Memory B cell (primary cell): Measurements from ENCODE around the gene ROR2.

Experiments used
- ATAC-seq: fragments of 150-1000 bp; cut with Tn5 transposase; 2 replicates; pipeline ENCODE4 v1.10.0; 2021; ENCODE audit warnings: low read depth, mild to moderate bottlenecking, moderate library complexity
- DNase-seq, 2 donors: peaks; one replicate each; pipeline ENCODE4 v3.0.0; 2022; ENCODE audit warnings: low spot score in 2 of 2
- H3K27ac Mint-ChIP-seq: one replicate; pipeline ENCODE4 v1.8.0; 2022; ENCODE audit warnings: mild to moderate bottlenecking, moderate library complexity, mixed read lengths
- H3K27me3 Mint-ChIP-seq: one replicate; pipeline ENCODE4 v1.8.0; 2022; ENCODE audit warnings: mixed read lengths
- H3K36me3 Mint-ChIP-seq: one replicate; pipeline ENCODE4 v1.8.0; 2022; ENCODE audit warnings: mild to moderate bottlenecking, mixed read lengths
- H3K4me1 Mint-ChIP-seq: one replicate; pipeline ENCODE4 v1.8.0; 2022; ENCODE audit warnings: mixed read lengths
- H3K4me3 Mint-ChIP-seq: one replicate; pipeline ENCODE4 v1.8.0; 2022; ENCODE audit warnings: mild to moderate bottlenecking, moderate library complexity, mixed read lengths
- H3K9me3 Mint-ChIP-seq: one replicate; pipeline ENCODE4 v1.8.0; 2022; ENCODE audit warnings: mixed read lengths

The ROR2 gene

DNA sequence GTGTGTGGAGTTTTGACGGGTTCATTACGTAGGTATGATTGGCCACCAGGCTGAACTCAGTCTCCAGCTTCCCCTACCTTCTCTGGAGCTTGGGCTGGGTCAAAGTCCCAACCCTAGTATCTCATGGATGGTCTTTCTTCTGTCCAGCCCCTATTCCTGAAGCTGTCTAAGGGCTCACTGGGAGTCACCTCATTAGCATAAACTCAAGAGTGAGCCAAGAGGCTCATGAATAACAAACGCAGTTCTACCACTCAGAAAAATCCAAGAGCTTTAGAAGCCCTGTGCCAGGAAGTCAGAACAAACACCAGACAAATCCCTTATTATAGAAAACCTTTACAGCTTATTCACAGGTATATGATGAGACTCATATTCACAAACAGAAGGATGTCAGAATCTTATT lies 346.1 kb downstream of the ROR2 start:
- ATAC-seq, result no peak
- peaks cover 20% of the 10 kb centered on the region for H3K27me3 Mint-ChIP-seq
- H3K4me1 Mint-ChIP-seq, result no peaks in the 10 kb centered on the region
- no peak for DNase-seq
- H3K36me3 Mint-ChIP-seq, result peaks cover 2% of the 10 kb centered on the region
- no peak overlapping the region for H3K27ac Mint-ChIP-seq
- peaks cover 3% of the 10 kb centered on the region for H3K9me3 Mint-ChIP-seq
- no peak overlapping the region for H3K4me3 Mint-ChIP-seq

DNA sequence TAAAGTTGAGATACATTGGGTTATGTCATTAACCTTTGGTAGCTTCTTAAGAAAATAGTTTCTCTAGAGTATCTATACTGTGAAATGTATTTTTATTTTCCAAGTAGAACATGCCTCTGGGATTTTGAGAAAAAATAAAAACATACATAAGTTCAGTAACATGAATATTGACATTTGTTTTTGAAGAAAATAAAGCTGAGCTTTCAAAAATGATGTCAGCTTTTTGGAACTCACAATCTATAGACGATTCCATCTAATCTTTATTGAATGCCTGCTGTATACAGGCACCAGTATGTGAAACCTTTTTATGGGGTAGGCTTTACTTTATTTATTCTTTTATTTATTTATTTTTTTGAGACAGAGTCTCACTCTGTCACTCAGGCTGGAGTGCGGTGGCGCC lies 350.5 kb downstream of the ROR2 start:
- H3K4me3 Mint-ChIP-seq, result no peak overlapping the region
- no peak overlapping the region for H3K27ac Mint-ChIP-seq
- peaks cover 3% of the 10 kb centered on the region for H3K9me3 Mint-ChIP-seq
- DNase-seq (no peak), ATAC-seq (no peak)
- H3K36me3 Mint-ChIP-seq, result peaks cover 2% of the 10 kb centered on the region
- H3K4me1 Mint-ChIP-seq, result no peaks in the 10 kb centered on the region
- peaks cover 18% of the 10 kb centered on the region for H3K27me3 Mint-ChIP-seq

DNA sequence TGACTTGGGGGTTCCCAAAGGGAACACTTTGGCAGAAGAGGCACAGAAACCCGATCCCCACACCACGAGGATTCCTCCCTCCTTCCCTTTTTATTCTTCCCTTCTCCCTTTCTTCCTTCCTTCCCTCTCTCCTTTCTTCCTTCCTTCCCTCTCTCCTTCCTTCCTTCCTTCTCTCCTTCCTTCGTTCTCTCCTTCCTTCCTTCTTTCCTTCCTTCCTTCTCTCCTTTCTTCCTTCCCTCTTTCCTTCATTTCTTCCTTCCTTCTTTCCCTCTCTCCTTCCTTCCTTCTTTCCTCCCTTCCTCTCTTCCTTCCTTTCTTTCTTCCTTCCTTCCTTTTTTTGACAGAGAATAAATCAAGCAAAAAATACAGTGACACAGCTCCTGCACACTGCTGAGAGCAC lies 358.4 kb downstream of the ROR2 start:
- Mint-ChIP-seq H3K36me3 (no peaks in the 10 kb centered on the region), H3K9me3 (peaks cover 1% of the 10 kb centered on the region), H3K4me1 (no peaks in the 10 kb centered on the region), H3K27ac (no peak overlapping the region), H3K27me3 (peaks cover 18% of the 10 kb centered on the region), H3K4me3 (no peak overlapping the region)
- no peak for DNase-seq
- ATAC-seq, result no peak

DNA sequence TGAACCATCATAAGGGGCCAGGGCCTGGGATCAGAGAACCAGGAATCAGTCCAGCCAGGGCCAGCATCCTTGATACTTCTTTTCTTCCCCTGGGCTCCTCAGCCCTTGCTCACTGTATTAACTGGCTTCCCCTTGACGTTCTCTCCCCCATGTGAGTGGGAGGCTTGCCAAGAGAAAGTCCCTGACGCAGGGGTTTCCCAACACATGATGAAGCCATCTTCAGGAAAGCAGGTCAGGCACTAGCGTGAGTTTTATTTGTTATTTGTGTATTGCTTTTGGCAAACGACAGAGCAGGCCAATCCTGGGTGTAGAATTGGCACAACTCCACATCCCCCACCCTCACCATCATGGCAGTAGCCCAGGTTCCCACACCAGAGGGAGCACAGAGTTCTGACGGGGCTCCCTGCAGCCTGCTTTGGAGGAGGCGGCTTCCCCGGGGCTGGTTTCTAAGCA lies 360.9 kb downstream of the ROR2 start:
- ATAC-seq (no peak), DNase-seq (no peak)
- no peaks in the 10 kb centered on the region for H3K4me1 Mint-ChIP-seq
- H3K4me3 Mint-ChIP-seq, result no peak overlapping the region
- H3K27ac Mint-ChIP-seq, result no peak overlapping the region
- peaks cover 1% of the 10 kb centered on the region for H3K9me3 Mint-ChIP-seq
- no peaks in the 10 kb centered on the region for H3K36me3 Mint-ChIP-seq
- H3K27me3 Mint-ChIP-seq, result peaks cover 16% of the 10 kb centered on the region

DNA sequence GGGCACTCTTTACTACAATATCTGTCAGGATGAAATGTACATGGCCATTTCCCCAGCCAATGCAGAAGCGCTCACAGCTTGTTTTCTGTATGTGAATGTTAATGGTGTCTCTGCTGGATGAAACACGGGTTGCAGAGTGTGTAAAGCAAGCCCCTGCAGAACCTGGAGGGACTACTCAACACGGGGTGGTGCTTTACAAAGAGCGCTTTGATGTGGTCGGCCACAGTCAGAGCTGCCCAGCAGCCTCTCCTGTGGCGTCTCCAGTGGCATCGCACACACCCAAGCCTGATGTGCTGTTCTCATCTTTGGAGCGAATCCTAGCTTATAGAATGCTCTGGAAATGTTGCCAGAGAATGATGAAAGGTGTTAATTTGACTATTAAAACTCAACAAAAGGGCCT lies 363.7 kb downstream of the ROR2 start:
- Mint-ChIP-seq H3K4me3 (no peak overlapping the region), H3K9me3 (peaks cover 2% of the 10 kb centered on the region), H3K27me3 (peaks cover 13% of the 10 kb centered on the region), H3K36me3 (no peaks in the 10 kb centered on the region), H3K4me1 (no peaks in the 10 kb centered on the region), H3K27ac (no peak overlapping the region)
- DNase-seq, result no peak
- no peak for ATAC-seq

DNA sequence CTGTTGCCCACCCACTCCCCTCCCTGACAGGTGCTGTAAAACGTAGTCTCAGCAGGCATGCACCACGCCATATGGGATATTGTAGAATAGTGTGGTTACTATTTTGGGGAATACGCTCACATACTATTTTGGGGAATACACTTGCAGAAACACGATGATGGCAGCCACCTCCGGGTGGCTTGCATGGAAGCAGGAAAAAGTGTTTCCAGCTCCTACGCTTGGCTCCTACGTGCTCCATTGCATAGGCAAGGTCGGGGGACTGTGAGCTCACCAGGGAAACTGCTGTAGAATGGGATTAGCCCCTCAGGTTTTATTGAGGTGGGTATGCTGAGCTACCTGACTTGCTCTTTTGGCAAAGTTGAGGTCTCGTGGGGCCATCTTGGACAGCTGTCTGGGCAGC lies 366.1 kb downstream of the ROR2 start:
- Mint-ChIP-seq H3K4me1 (no peaks in the 10 kb centered on the region), H3K4me3 (no peak overlapping the region), H3K27me3 (peaks cover 13% of the 10 kb centered on the region), H3K9me3 (peaks cover 2% of the 10 kb centered on the region), H3K36me3 (no peaks in the 10 kb centered on the region), H3K27ac (no peak overlapping the region)
- ATAC-seq (no peak), DNase-seq (no peak)

DNA sequence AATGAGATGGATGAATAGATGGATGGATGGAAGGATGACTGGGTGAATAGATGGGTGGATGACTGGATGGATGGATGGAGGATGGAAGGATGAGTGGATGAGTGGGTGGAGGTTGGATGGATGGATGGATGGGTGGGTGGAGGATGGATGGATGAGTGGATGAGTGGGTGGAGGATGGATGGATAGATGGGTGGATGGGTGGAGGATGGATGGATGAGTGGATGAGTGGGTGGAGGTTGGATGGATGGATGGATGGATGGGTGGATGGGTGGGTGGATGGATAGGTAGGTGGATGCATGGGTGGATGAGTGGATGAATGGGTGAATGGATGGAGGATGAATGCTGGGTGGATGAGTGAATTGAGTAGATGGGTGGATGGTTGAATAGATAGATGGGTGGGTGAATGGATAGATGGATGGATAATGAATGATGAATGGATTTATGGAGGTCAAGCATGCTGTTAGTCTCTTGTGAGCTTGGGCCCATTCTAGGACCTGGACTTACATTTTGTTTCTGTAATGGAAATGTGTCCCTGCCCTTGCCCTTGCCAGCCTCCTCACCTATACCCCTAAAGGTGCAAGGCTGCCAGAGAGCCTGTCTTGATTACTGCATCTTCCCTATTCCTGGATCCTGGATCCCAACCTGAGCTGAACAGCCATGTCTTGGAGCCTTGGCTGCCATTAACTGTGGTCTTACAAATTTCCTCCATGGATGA lies 366.7 kb downstream of the ROR2 start:
- Mint-ChIP-seq H3K4me3 (no peak overlapping the region), H3K27me3 (peaks cover 9% of the 10 kb centered on the region), H3K9me3 (peaks cover 2% of the 10 kb centered on the region), H3K27ac (no peak overlapping the region), H3K4me1 (no peaks in the 10 kb centered on the region), H3K36me3 (no peaks in the 10 kb centered on the region)
- no peak for DNase-seq
- no peak for ATAC-seq

DNA sequence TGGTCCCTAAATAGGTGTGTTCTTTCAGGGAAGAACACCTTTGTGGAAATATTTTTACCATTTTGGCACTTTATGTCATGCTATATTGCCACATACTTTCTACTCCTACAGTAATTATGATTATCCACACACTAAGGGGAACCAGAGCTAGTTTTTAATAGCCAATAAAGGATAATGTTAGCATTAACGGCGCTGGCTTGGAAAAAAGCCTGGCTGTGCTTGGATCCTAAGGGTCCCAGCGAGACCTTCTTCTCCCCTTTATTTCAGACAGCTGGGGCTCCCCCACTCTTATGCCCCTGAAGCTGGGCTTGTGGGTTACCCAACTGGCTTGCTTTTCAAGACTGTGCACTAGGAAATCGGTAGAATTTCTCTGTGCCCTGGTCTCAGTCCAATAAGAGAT lies 367.8 kb downstream of the ROR2 start:
- Mint-ChIP-seq H3K36me3 (no peaks in the 10 kb centered on the region), H3K27me3 (peaks cover 9% of the 10 kb centered on the region), H3K9me3 (peaks cover 2% of the 10 kb centered on the region), H3K4me3 (no peak overlapping the region), H3K4me1 (no peaks in the 10 kb centered on the region), H3K27ac (no peak overlapping the region)
- ATAC-seq (no peak), DNase-seq (no peak)

DNA sequence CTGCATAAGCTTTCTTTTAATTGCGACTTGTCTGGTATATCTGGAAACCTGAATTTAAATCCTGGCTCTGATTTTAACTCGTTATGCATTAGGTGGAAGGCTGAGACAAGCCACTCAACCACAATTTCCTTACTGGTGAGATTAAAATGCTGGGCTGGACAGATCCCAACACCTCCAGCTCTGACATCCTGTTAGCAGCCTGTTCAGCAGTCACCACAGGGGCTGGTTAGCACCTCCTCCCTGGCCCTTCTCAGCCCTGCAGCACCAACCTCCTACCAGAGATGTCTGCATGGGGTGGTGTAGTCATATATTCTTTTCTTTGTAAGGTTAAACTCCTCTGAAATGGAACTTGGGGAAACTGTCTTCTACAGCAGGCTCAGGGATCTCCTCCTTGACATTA lies 369.9 kb downstream of the ROR2 start:
- Mint-ChIP-seq H3K4me1 (no peaks in the 10 kb centered on the region), H3K36me3 (no peaks in the 10 kb centered on the region), H3K27me3 (peaks cover 6% of the 10 kb centered on the region), H3K27ac (no peak overlapping the region), H3K9me3 (peaks cover 2% of the 10 kb centered on the region), H3K4me3 (no peak overlapping the region)
- DNase-seq (no peak), ATAC-seq (no peak)

DNA sequence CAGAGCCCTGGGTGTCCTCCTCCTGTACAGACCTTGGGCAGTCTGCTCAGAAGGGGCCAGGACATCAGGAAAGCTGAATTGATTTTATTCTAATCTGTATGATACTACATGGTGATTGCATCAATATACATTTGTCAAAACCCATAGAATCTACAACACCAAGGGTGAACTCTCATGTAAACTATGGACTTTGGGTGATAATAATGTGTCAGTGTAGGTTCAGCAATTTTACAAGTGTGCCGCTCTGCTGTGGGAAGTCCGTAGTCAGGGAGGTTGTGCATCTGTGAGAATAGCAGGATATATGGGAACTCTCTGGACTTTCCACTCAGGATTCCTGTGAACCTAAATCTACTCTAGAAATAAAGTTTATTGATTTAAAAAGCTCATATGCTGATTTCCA lies 371.1 kb downstream of the ROR2 start:
- Mint-ChIP-seq H3K27ac (no peak overlapping the region), H3K9me3 (peaks cover 2% of the 10 kb centered on the region), H3K4me3 (no peak overlapping the region), H3K36me3 (no peaks in the 10 kb centered on the region), H3K27me3 (peaks cover 5% of the 10 kb centered on the region), H3K4me1 (no peaks in the 10 kb centered on the region)
- ATAC-seq, result no peak
- DNase-seq, result no peak

DNA sequence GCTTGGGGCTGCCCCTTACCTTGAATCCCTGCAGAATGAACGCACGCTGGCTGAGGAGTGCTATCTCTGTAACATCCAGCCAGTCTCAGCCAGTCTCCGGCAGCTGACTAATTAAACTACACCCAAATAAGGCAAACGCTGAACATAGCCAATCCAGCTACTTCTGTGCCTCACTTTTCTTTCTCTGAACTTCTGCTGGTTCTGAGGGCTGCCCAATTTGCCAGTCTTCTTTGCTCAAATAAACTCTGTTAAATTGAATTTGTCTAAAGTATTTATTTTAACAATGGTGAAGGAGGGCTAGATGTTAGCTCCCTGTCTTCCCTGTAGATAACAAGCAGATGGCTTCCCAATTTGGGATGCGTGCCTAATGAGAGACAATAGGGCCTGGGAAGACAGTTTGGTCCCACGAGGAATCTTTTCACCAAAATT lies 372.4 kb downstream of the ROR2 start:
- Mint-ChIP-seq H3K27ac (no peak overlapping the region), H3K36me3 (no peaks in the 10 kb centered on the region), H3K4me1 (no peaks in the 10 kb centered on the region), H3K27me3 (peaks cover 3% of the 10 kb centered on the region), H3K4me3 (no peak overlapping the region), H3K9me3 (no peaks in the 10 kb centered on the region)
- no peak for DNase-seq
- no peak for ATAC-seq

DNA sequence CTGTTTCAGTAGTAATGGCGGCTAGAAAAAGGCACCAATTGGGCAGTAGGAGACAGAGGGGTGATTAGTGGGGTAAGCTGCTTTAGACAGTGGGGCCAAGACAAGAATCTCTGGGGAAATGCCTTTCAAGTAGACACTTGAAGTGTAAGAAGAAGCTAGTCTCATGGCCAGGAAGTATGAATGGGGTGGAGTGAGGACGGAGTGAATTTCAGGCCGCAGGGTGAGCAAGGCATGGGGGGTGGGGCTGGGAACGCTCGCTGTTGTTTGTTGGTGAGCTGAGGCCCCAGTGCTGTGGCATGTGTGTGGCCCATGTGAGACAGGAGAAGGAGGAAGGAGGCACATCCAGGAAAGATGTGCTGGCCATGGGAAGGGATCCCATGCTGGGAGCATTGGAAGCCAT lies 377.2 kb downstream of the ROR2 start:
- no peak for ATAC-seq
- H3K9me3 Mint-ChIP-seq, result peaks cover 4% of the 10 kb centered on the region

DNA sequence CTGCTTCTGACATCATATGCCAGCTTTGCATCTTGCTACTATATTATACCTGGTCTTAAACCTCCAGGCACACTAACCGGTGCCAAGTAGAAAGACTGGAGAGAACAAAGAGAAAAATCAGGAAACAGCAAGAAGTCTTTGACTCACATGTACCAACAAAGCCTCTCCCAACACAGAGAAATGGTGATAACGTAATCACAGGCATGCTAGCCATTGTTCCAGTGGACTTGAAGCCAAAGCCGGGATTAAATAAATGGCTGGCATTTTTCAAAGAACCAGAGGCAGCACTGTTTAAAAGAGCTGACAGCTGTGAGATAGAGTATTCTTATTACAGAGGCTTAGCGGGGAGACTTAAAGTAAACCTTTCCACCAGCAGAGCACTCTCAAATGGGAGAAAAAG lies 378.0 kb downstream of the ROR2 start:
- no peaks in the 10 kb centered on the region for H3K36me3 Mint-ChIP-seq
- ATAC-seq (no peak), DNase-seq (no peak)
- H3K27me3 Mint-ChIP-seq, result peaks cover 9% of the 10 kb centered on the region
- H3K27ac Mint-ChIP-seq, result no peak overlapping the region
- peaks cover 4% of the 10 kb centered on the region for H3K9me3 Mint-ChIP-seq
- no peaks in the 10 kb centered on the region for H3K4me1 Mint-ChIP-seq
- no peak overlapping the region for H3K4me3 Mint-ChIP-seq

More for the DNA sequence above, 377.2 kb downstream of the ROR2 start:
- Mint-ChIP-seq H3K27me3 (peaks cover 9% of the 10 kb centered on the region), H3K27ac (no peak overlapping the region), H3K36me3 (no peaks in the 10 kb centered on the region), H3K4me3 (no peak overlapping the region), H3K4me1 (no peaks in the 10 kb centered on the region)
- DNase-seq, result no peak

DNA sequence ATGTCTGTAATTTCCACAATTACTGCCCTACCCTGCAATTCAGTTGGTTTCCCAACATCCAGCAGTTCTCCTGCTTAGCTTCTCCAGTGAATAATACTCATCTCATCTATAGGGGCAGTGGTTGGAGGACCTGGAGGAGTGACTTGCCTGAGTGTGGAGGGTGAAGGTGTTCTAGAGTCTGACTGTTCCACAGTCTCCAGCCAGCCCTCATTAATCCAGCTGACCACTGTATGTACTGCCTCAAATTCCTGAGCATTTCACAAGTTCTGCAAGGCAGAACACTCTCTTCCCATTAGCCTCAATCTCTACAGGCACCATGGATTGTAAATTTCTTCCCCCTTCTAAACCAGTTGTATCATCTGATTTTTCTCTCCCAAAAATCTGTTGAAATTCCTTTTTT lies 379.0 kb downstream of the ROR2 start:
- Mint-ChIP-seq H3K36me3 (no peaks in the 10 kb centered on the region), H3K4me3 (no peak overlapping the region), H3K27me3 (peaks cover 9% of the 10 kb centered on the region), H3K27ac (peak overlapping the region; percentile 54), H3K4me1 (no peaks in the 10 kb centered on the region), H3K9me3 (peaks cover 4% of the 10 kb centered on the region)
- ATAC-seq, result no peak
- no peak for DNase-seq

DNA sequence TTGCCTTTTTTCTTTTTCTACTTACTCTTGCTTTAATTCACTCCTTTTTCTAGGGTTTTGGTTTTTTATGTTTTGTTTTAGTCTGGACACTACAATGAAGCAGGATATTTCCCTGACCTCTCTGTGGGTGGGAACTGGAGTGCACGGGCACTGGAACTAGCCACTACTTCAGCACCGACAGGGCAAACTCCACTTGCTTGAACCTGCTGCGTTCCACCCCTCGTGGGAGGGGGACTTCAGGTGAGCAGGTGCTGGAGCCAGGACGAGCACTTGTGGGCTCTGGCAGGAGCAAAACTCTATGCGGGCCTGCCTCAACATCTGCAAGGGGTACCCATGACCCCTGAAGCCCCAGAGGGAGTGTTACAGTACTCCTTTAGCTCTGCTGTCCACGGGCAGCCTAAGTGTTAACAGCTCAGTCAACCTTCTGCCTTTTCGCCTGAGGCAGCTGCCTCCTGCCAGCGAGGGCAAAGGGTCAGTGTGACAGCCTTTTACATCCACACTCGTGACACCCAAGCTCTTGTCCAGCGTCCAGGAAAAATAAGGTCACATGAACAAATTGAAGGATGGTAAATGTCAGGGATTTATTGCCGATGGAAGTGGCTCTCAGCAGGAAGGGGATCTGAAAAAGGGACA lies 382.3 kb downstream of the ROR2 start:
- DNase-seq (no peak), ATAC-seq (no peak)
- H3K27me3 Mint-ChIP-seq, result peaks cover 13% of the 10 kb centered on the region
- no peaks in the 10 kb centered on the region for H3K4me1 Mint-ChIP-seq
- no peak overlapping the region for H3K4me3 Mint-ChIP-seq
- H3K36me3 Mint-ChIP-seq, result no peaks in the 10 kb centered on the region
- H3K27ac Mint-ChIP-seq, result no peak overlapping the region
- H3K9me3 Mint-ChIP-seq, result peaks cover 4% of the 10 kb centered on the region
